ENCODE results near the gene GLUD1.

DNA sequence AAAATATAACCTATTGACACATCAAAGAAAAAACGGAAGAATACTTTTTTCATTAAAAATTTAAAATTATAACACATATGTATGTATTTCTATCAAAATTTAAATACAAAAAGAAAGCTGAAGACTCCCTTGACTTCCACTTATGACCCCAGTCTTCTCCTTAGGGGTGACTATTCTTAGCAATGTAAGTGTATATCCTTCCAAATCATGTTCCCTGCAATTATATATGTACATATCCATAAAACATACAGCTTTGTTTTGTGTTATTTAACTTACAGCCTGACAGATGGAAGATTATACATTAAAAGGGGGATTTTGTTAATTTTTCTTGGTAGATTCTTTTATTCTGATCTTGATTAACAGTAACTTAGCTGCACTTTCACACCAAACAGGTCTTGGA lies 9.1 kb downstream of the GLUD1 start:
- no peak for TF ChIP-seq CTCF (conservative IDR thresholded peaks at IDR 0.05 in 1 of 2, IDR thresholded peaks at IDR 0.05 in 1 of 2; ENCODE audit: extremely low read depth in 1 of 2, insufficient read depth in 1 of 2, low read depth in 1 of 2, low read length in 2 of 2)
- TF ChIP-seq EZH2 (IDR thresholded peaks at IDR 0.05; ENCODE audit: borderline replicate concordance, low read length) = no peak

All from mammary epithelial cell (primary cell).